NCI-H345 (cell line): ENCODE measurements around the gene BMP7.
"Not testable (repeated sequence)": the region's sequence is repeated elsewhere in the genome, so short reads cannot be mapped to it uniquely, and the experiment has no call there.

ENCODE experiments used
- DNase-seq: peaks from one replicate; lab custom pipeline; 2025; lab: John Stamatoyannopoulos, UW

The BMP7 gene

GRCh38 chr20:57166568-57167291 is 99.7 kb downstream of the BMP7 start:
- no peak for DNase-seq

GRCh38 chr20:57165427-57166004 is 100.9 kb downstream of the BMP7 start:
- DNase-seq: no peak

- no peak for DNase-seq
Measured at GRCh38 chr20:57164872-57165271, 101.6 kb downstream of the BMP7 start.

GRCh38 chr20:57163041-57163440 is 103.4 kb downstream of the BMP7 start:
- DNase-seq: no peak

- no peak for DNase-seq
Measured at GRCh38 chr20:57162362-57162652, 104.1 kb downstream of the BMP7 start.

GRCh38 chr20:57161478-57162361 is 104.7 kb downstream of the BMP7 start:
- no peak for DNase-seq

- no peak for DNase-seq
Measured at GRCh38 chr20:57160985-57161384, 105.5 kb downstream of the BMP7 start.

GRCh38 chr20:57159945-57160610 is 106.4 kb downstream of the BMP7 start:
- DNase-seq: no peak

GRCh38 chr20:57159193-57159851 is 107.1 kb downstream of the BMP7 start:
- DNase-seq: no peak

GRCh38 chr20:57158474-57158873 is 108.0 kb downstream of the BMP7 start:
- no peak for DNase-seq

GRCh38 chr20:57157787-57158186 is 108.7 kb downstream of the BMP7 start:
- not testable (repeated sequence) for DNase-seq

GRCh38 chr20:57157106-57157691 is 109.2 kb downstream of the BMP7 start:
- DNase-seq: no peak

- no peak for DNase-seq
Measured at GRCh38 chr20:57156011-57156729, 110.3 kb downstream of the BMP7 start.

- no peak for DNase-seq
Measured at GRCh38 chr20:57155415-57155814, 111.0 kb downstream of the BMP7 start.

GRCh38 chr20:57153238-57153905 is 113.1 kb downstream of the BMP7 start:
- no peak for DNase-seq

- no peak for DNase-seq
Measured at GRCh38 chr20:57152557-57152956, 113.9 kb downstream of the BMP7 start.

GRCh38 chr20:57150559-57150958 is 115.9 kb downstream of the BMP7 start:
- DNase-seq: no peak

- no peak for DNase-seq
Measured at GRCh38 chr20:57148263-57148662, 118.2 kb downstream of the BMP7 start.

GRCh38 chr20:57147185-57147584 is 119.3 kb downstream of the BMP7 start:
- DNase-seq: no peak

GRCh38 chr20:57146155-57146554 is 120.3 kb downstream of the BMP7 start:
- DNase-seq: no peak
